Stimulated activated CD4-positive, alpha-beta T cell treated with anti-CD3 and anti-CD28 coated beads, Interleukin-2, amount 100 ng/mL, for 4 hours (primary cell): Measurements from ENCODE around the gene GAMT.

Experiments
- DNase-seq: peaks from one replicate; pipeline ENCODE4 v3.0.0-alpha.2; 2020; ENCODE audit warnings: low read depth

GAMT gene

DNA sequence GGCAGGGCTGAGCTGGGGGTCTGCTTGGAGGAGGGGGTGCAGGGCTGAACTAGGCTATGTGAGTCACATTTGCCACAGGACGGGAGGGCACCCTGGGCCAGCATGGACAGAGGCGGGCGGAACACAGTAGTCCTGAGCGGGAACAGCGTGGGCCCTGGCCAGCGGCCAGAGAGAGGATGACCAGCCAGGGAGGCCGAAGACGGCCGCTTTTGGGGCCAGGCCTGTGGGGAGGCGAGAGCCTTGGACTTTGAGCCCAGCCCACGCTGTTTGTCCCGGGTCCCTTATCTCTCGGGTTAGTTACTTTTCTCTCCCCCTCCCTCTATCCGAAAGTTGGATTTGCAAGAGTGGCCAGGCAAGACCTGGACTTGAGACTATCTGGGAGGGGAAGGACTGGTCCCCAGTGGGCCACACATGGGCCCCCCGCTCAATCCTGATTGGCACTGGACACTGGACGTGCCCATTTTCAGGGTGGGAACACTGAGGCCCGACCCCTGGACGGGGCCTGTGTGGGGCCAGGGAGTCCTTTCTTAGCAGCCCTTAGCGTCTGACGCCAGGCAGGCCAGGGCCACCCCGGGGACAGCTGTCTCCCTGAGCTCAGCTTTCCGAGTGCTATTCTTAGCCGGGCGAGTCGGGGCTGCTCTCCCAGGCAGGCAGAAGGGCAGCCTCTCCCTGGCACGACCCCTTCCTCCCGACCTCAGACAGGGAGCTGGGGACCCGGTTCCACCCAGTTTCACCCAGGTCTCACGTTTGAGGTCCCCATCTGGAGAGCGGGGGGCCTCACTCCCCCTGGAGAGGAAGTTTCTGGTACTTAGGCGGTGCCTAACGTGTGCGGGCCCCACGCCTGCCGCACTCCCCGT, 833 bp downstream of the GAMT start:
- DNase-seq = no peak

DNA sequence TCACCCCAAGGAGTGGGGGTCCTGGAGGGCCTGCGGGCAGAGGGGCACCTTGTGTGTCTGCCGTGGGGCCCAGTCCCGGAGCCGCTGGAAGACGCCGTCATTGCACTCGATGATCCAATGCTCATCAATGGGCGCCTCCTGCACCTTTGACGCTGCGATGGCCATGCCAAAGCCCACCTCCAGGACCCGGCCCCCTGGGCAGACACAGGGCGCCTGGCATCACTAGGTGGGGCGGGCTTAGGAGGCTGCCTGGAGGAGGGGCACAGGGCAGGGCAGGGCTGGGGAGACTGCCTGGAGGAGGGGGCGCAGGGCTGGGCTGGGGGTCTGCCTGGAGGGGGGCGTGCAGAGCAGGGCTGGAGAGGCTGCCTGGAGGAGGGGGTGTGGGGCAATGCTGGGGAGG, 1.6 kb downstream of the GAMT start:
- DNase-seq = no peak

DNA sequence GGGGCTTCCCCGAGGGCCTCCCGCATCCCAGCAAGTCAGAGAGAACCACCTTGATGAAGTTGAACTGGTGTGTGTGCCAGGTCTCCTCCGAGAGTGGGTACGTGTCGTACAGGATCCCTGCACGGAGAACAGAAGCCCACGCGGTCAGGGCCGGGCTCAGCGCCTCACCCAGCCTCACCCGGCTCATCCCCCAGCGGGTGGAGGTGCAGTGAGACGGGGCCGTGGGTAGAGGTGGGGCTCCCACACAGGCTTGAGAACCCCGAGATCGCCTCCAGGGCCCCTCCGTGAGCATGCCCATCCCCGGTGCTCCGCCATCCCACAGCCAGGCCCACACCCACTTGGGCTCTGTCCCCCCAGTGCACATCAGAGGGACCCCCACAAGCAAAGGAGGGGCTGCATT, 2.3 kb downstream of the GAMT start:
- DNase-seq = no peak

- DNase-seq = no peak
Observed at GRCh38 chr19:1397838-1398237, 3.5 kb downstream of the GAMT start.

- DNase-seq = no peak
Observed at GRCh38 chr19:1396768-1397679, 4.3 kb downstream of the GAMT start.

- no peak for DNase-seq
Observed at GRCh38 chr19:1396019-1396767, 5.1 kb downstream of the GAMT start.

DNA sequence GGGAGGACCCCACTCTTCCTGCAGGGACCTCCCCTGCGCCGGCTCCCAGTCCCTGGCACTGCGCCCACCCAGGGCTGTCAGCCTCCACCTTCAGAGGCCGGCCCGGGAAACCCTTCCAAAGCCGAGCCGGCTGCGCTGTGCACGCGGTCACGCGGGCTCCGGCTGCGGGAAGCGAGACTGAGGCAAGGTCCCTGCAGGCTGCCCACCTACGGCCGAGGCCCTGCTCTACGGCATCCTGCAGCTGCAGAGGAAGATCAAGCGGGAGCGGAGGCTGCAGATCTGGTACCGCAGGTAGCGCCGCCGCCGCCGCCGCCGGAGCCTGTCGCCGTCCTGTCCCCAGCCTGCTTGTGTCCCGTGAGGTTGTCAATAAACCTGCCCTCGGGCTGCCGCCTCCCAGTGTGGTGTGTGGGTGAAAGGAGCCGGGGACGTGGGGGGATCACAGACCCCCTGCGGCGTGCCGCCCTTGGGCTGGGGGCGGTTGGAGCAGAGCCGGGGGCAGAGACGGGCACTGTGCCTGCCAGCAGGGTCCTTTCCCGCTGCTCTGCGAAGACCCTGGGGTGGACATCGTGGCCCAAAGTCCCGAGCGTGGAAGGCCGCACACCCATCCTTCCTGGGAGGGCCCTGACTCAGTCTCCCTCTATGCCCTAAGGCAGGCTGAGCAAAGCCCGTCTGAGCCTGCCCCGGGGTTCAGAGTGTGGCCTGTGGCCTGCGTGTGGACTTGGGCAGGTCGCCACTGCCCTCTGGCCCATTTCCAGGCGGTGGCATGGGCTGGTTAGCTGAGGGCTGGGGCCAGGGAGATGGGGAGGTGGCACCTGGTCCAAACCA, 5.9 kb downstream of the GAMT start:
- DNase-seq = no peak

DNA sequence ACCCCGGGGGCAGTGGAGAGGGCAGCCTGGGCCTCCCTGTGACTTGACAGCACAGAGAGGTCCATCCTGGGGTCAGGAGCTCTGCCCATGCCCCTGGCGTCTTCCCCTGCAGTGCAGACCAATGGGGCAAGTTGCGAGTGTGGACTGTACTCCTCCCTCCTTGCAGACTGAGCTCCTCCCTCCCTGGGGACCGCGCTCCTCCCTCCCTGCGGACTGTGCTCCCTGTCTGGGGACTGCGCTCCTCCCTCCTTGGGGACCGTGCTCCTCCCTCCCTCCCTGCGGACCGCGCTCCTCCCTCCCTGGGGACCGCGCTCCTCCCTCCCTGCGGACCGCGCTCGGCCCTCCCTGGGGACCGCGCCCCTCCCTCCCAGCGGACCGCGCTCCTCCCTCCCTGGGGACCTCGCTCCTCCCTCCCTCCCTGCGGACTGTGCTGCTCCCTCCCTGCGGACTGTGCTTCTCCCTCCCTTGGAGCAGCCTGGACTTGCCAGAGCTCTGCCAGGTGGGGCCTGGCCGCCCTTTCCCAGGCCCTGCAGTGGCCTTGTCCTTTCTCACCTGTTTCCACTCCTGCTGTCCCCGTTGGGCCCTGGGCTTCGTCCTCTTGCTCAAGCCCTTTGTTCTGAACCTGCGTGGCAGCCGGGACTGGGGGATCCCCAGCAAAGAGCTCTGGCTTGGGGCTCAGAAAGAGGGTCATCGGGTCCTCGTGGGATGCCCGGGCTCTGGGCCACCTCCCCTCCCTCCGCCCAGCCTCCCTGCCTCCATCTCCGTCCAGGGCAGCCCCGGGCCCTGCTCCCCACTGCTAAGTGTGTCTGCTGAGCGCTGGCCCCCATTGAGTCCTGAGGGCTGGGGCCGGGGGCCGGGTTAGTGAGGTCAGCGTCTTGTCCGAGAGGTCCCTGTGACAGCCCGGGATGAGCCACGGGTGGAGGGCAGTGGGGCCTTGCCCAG, 6.8 kb downstream of the GAMT start:
- no peak for DNase-seq

GRCh38 chr19:1393841-1394240, 7.5 kb downstream of the GAMT start:
- DNase-seq = no peak

DNA sequence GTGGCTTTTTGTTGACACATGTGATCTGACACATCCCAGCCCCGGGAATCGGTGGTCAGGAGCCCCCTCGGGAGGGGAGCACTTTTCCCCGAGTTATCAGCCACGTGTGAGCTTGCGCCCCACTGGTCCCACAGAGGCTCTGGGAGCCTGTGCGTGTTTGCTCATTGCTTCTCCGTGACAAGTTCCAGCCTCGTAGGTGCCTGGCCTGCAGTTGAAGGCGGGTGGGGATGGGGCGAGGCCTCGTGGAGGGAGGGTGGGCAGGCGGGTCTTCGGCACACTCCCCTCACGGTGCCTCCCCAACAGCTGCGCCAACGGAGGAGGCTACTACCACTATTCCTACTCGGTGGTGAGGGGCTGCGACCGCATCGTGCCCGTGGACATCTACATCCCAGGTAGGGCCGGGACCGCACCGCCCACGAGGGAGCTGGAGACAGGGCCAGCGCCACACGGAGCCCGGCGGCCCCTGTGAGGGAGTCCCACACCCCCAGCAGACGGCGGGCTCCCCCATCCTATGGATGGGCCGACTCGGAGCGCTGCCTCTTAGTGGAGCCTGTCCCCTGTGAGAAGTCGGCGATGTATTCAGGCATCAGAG, 8.3 kb downstream of the GAMT start:
- no peak for DNase-seq

DNA sequence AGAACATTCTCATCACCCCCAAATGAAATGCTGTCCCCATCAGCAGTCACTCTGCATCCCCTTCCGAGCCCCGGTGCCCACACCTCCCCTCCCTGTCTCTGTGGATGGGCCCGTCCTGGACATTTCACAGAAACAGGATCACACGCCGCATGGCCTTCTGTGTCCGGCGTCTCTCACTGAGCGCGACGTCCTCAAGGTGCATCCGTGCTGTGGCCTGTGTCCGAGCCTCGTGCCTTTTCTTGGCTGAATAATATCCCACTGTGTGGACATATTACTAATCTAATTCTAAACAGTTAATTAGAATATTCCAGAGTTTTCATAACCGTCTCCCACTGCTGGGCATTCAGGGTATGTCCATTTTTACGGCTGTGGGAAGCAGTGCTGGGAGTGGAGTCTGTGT, 8.9 kb downstream of the GAMT start:
- DNase-seq = no peak

- DNase-seq = no peak
Observed at GRCh38 chr19:1390890-1391423, 10.4 kb downstream of the GAMT start.

DNA sequence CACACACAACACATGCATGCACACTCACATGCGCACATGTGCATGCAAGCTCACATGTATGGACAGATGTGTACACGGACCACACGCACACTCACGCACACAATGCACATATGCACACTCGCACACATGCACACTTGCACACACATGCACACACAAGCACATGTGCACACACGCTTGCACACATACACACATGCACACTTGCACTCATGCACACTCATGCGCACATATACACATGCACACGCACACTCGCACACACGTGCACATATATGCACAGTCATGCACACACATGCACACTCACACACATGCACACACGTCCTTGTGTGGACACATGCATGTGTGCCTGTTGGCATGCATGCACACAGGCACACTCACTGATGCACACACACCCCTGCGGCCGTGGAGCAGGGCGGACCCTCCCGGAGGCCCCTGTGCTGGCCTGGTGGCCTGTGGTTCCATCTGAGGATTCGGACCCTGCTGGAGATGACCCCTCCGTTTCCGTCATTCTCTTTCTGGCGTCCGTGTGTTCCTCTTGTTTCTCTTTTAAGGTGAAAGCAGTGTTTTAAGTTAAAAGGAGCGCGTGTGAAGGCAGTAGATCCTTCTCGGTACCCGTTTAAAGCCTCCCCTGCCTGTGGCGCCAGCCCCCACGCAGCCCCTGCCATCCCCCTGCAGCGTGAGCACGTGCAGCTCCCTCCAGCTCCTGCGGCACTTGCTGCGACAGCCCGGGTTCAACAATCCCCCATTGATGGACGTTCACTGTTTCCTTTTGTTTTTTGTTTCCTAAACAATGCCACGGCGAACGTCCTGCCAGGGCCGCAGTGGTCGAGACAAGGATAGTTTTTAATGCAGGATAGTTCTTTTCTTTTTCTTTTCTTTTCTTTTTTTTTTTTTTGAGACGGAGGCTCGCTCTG, 12.1 kb downstream of the GAMT start:
- no peak for DNase-seq

GRCh38 chr19:1388637-1389026, 12.7 kb downstream of the GAMT start:
- no peak for DNase-seq

GRCh38 chr19:1387684-1388636, 13.4 kb downstream of the GAMT start:
- no peak for DNase-seq

DNA sequence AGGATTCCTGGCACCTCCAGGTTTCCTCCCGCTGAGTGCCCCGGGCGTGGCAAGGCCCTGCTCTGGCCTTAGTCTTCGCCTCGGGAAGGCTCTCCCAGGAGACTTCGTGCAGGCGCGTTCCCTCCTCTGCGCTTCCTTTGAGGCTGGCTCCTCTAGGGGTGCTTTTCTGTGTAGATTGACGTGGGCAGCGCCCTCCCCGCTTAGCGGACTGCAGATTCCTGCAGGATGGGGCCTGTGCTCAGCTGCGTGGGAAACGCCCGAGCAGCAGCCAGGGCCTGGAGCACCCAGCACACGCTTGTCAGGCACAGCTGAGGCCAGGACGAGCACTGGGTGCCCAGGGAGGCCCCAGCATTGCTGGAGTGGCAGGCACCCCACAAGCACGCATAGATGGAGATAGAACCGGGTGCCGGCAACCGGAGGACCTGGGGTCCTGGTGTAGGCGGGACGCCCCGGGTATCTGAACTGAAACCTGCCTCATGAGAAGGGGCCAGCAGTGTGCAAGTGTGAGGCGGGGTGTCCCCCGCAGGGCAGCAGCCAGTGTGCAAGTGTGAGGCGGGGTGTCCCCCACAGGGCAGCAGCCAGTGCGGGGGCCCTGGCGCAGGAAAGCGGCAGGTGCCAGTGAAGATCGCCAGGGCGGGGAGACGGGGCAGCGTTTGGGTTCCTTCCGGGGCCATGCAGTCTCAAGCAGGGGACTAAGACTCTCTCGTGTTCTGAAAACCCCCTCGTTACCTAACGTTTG, 14.2 kb downstream of the GAMT start:
- DNase-seq = no peak

GRCh38 chr19:1385816-1386215, 15.5 kb downstream of the GAMT start:
- no peak for DNase-seq
